GM19023 (cell line): Measurements from ENCODE around the gene GPR161.
"Not testable (repeated sequence)": the region's sequence is repeated elsewhere in the genome, so short reads cannot be mapped to it uniquely, and the experiment has no call there.

Experiments used
- ATAC-seq: cut with Tn5 transposase; IDR thresholded peaks from one replicate; pipeline ENCODE4 v1.9.1; 2021; ENCODE audit warnings: mild to moderate bottlenecking, moderate library complexity; ENCODE audit not compliant: unreplicated experiment

Gene GPR161

GRCh38 chr1:168136709-168137514 lies at the start of gene GPR161:
TSS of gene GPR161 (minus strand) at chr1:168136930. CDS start at chr1:168104850, 32,080 bp downstream.
- ATAC-seq, result no peak

- not testable (repeated sequence) for ATAC-seq
These were observed 44.5 kb upstream of the GPR161 start for GRCh38 chr1:168181063-168181720.

GRCh38 chr1:168180148-168180524 lies 43.4 kb upstream of the GPR161 start:
- no peak for ATAC-seq

- no peak for ATAC-seq
These were observed 42.9 kb upstream of the GPR161 start for GRCh38 chr1:168179438-168180147.

GRCh38 chr1:168178638-168179437 lies 42.1 kb upstream of the GPR161 start, which contains the start of gene TIPRL:
TSS of gene TIPRL (plus strand) at chr1:168178962. CDS start at chr1:168179078, 116 bp downstream.
- peak; percentile 92 for ATAC-seq

- no peak for ATAC-seq
These were observed 41.5 kb upstream of the GPR161 start for GRCh38 chr1:168178227-168178637.

GRCh38 chr1:168172250-168172915 lies 35.7 kb upstream of the GPR161 start:
- ATAC-seq, result no peak

GRCh38 chr1:168170564-168171508 lies 34.1 kb upstream of the GPR161 start:
- ATAC-seq, result no peak

GRCh38 chr1:168167806-168168205 lies 31.1 kb upstream of the GPR161 start:
- no peak for ATAC-seq

- no peak for ATAC-seq
These were observed 28.0 kb upstream of the GPR161 start for GRCh38 chr1:168164771-168165170.

- ATAC-seq, result no peak
These were observed 26.9 kb upstream of the GPR161 start for GRCh38 chr1:168163670-168164069.

GRCh38 chr1:168161459-168161858 lies 24.7 kb upstream of the GPR161 start:
- no peak for ATAC-seq

GRCh38 chr1:168159979-168160378 lies 23.2 kb upstream of the GPR161 start:
- no peak for ATAC-seq

- ATAC-seq, result no peak
These were observed 22.5 kb upstream of the GPR161 start for GRCh38 chr1:168159251-168159650.

- no peak for ATAC-seq
These were observed 20.9 kb upstream of the GPR161 start for GRCh38 chr1:168157638-168158037.

GRCh38 chr1:168155910-168156309 lies 19.2 kb upstream of the GPR161 start:
- ATAC-seq, result no peak

GRCh38 chr1:168154707-168155106 lies 18.0 kb upstream of the GPR161 start:
- ATAC-seq, result not testable (repeated sequence)

- ATAC-seq, result no peak
These were observed 15.2 kb upstream of the GPR161 start for GRCh38 chr1:168151935-168152334.

GRCh38 chr1:168150283-168150682 lies 13.6 kb upstream of the GPR161 start:
- no peak for ATAC-seq
